ENCODE results near the gene PGLYRP4.

PGLYRP4 gene

GRCh38 chr1:153292740-153293479 lies 55.7 kb downstream of the PGLYRP4 start:
- H3K9ac ChIP-seq (ENCODE audit: low read depth, low read length): no peak overlapping the region
- H3K4me3 ChIP-seq (ENCODE audit: low read length): no peak overlapping the region
- H3K4me1 ChIP-seq (ENCODE audit: insufficient read depth, low read length): no peaks in the 10 kb centered on the region
- H3K27me3 ChIP-seq (ENCODE audit: insufficient read depth, low read length): no peaks in the 10 kb centered on the region
- H3K36me3 ChIP-seq (ENCODE audit: insufficient read depth, low read depth, low read length): no peaks in the 10 kb centered on the region
- H3K27ac ChIP-seq (ENCODE audit: low read length): no peak overlapping the region
- no peaks in the 10 kb centered on the region for H3K9me3 ChIP-seq (ENCODE audit: insufficient read depth, low read depth, low read length)

GRCh38 chr1:153292185-153292584 lies 56.5 kb downstream of the PGLYRP4 start:
- no peaks in the 10 kb centered on the region for H3K9me3 ChIP-seq (ENCODE audit: insufficient read depth, low read depth, low read length)
- H3K27ac ChIP-seq (ENCODE audit: low read length): no peak overlapping the region
- H3K4me3 ChIP-seq (ENCODE audit: low read length): no peak overlapping the region
- H3K36me3 ChIP-seq (ENCODE audit: insufficient read depth, low read depth, low read length): no peaks in the 10 kb centered on the region
- H3K27me3 ChIP-seq (ENCODE audit: insufficient read depth, low read length): no peaks in the 10 kb centered on the region
- H3K4me1 ChIP-seq (ENCODE audit: insufficient read depth, low read length): no peaks in the 10 kb centered on the region
- no peak overlapping the region for H3K9ac ChIP-seq (ENCODE audit: low read depth, low read length)

DNA sequence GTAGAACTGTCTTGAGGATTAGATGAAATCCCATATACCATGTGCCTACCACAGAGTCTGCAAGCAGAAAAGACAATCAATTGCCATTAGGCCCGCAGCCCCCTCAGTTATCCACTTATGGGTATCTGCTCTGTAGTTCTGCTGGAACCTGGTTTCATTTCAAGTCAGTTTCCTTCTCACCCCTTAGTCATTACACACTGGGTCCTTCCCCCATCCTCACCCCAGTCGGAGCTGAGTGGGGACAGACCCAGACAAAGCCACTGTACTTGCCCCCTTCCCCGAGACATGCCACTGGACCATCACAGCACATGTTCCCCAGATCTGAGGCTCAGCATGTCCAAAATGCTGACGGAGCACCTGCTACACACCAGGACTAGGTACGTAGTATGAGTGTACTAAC lies 57.1 kb downstream of the PGLYRP4 start:
- Histone ChIP-seq H3K27ac (ENCODE audit: low read length) (no peak overlapping the region), H3K9ac (ENCODE audit: low read depth, low read length) (no peak overlapping the region), H3K4me3 (ENCODE audit: low read length) (no peak overlapping the region)

GRCh38 chr1:153288634-153289275 lies 59.9 kb downstream of the PGLYRP4 start:
- Histone ChIP-seq H3K9ac (ENCODE audit: low read depth, low read length) (no peak overlapping the region), H3K4me1 (ENCODE audit: insufficient read depth, low read length) (no peaks in the 10 kb centered on the region), H3K27me3 (ENCODE audit: insufficient read depth, low read length) (no peaks in the 10 kb centered on the region), H3K36me3 (ENCODE audit: insufficient read depth, low read depth, low read length) (no peaks in the 10 kb centered on the region), H3K9me3 (ENCODE audit: insufficient read depth, low read depth, low read length) (no peaks in the 10 kb centered on the region), H3K27ac (ENCODE audit: low read length) (no peak overlapping the region), H3K4me3 (ENCODE audit: low read length) (no peak overlapping the region)

More for the DNA sequence above, 57.1 kb downstream of the PGLYRP4 start:
- Histone ChIP-seq H3K27me3 (ENCODE audit: insufficient read depth, low read length) (no peaks in the 10 kb centered on the region), H3K36me3 (ENCODE audit: insufficient read depth, low read depth, low read length) (no peaks in the 10 kb centered on the region), H3K9me3 (ENCODE audit: insufficient read depth, low read depth, low read length) (no peaks in the 10 kb centered on the region), H3K4me1 (ENCODE audit: insufficient read depth, low read length) (no peaks in the 10 kb centered on the region)
